Astrocyte (in vitro differentiated cells and primary cell): ENCODE data around the gene SMAD3.

Source experiments
- EZH2 ChIP-seq: IDR thresholded peaks from 2 replicates; pipeline ENCODE4 v1.6.1; 2012; ENCODE audit warnings: mild to moderate bottlenecking, low read length, inconsistent platforms; ENCODE audit not compliant: insufficient read depth
- TF ChIP-seq, protein P1 (sequence below): IDR thresholded peaks from 2 replicates; pipeline ENCODE4 v1.5.1; 2011; ENCODE audit warnings: low read depth, mild to moderate bottlenecking, inconsistent platforms, low read length, moderate library complexity; ENCODE audit not compliant: insufficient read depth

DNA sequence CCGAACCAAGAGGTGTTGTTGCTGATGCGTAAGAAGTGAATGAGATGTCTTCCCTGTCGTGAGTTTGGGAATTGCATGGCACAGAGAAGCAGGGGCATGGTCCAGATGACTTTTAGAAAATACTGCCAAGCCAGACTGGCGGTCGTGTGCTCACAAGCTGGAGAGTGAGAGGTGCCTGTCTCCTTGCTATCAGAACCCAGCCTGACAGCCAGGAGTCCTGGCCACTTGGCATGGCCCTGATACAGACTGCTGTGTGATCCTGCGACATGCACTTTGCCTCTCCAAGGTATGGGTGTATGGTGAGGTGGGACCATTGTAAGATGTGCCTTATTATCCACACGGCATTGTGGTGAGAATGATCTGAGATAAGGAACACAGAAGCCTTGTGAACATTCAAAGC lies 93.0 kb downstream of the SMAD3 start:
- TF ChIP-seq, protein P1, sequence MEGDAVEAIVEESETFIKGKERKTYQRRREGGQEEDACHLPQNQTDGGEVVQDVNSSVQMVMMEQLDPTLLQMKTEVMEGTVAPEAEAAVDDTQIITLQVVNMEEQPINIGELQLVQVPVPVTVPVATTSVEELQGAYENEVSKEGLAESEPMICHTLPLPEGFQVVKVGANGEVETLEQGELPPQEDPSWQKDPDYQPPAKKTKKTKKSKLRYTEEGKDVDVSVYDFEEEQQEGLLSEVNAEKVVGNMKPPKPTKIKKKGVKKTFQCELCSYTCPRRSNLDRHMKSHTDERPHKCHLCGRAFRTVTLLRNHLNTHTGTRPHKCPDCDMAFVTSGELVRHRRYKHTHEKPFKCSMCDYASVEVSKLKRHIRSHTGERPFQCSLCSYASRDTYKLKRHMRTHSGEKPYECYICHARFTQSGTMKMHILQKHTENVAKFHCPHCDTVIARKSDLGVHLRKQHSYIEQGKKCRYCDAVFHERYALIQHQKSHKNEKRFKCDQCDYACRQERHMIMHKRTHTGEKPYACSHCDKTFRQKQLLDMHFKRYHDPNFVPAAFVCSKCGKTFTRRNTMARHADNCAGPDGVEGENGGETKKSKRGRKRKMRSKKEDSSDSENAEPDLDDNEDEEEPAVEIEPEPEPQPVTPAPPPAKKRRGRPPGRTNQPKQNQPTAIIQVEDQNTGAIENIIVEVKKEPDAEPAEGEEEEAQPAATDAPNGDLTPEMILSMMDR, result no peak
- TF ChIP-seq EZH2, result no peak
